DMS153 treated with DMSO at 0.1 percent for 48 hours (cell line): ENCODE data around the gene KRTAP5-11.
"Not testable (repeated sequence)": the region's sequence is repeated elsewhere in the genome, so short reads cannot be mapped to it uniquely, and the experiment has no call there.

Experiments
- DNase-seq: peaks from one replicate; lab custom pipeline; 2025; ENCODE audit not compliant: unreplicated experiment; lab: John Stamatoyannopoulos, UW

Gene KRTAP5-11

DNA sequence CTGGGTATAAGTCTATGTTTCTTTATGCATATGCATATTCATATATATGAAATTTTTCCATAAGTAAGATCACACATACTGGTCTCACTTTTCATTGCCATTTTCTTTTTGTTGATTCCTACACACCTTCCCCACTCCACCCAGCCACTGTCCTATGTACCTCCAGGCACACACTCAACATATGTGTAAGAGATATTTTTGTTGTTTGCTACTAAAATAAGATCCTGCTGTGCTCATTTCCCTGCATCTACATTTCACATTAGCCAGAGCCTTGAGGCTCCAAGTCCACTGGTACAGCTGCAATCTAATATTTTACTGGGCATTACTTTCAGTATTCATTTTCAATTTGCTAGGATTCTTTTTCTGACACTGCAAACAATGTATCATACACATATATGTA is 25.4 kb downstream of the KRTAP5-11 start:
- DNase-seq = no peak

DNA sequence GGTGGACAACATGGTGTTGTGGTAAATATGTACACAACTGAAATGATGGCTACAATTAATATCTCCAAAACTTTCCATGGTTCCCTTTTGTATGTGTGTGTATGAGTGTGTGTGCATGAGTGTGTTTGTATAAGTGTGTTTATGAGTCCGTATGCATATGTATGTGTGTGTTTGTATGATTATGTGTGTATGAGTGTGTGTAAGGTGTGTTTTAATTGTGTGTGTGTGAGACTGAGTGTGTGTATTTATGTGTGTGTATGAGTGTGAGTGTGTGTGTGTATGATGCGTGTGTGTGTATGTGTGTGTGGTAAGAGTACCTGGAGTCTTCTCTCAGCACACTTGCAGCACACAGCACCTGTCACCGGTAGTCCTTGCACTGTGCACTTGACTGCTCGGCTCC is 26.7 kb downstream of the KRTAP5-11 start:
- DNase-seq = no peak

DNA sequence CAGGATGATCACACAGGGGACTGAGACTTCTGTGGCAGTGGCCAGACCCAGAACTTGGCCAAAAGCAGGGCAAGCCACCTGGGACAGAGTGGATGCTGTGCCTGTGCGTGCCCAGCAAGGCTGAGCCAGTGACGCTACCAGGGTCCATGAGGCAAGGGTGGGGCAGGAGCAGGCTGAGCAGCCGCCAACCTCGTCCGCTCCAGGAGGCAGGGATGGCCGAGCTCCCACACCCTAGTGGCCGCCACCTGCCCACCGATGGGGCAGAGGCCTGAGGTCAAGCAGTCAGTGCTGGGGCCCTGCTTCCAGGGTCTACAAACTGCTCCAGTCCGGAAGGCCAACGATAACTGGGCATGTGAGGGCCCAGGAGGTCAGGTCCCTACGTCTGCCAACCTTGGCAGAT is 27.2 kb downstream of the KRTAP5-11 start:
- no peak for DNase-seq

DNA sequence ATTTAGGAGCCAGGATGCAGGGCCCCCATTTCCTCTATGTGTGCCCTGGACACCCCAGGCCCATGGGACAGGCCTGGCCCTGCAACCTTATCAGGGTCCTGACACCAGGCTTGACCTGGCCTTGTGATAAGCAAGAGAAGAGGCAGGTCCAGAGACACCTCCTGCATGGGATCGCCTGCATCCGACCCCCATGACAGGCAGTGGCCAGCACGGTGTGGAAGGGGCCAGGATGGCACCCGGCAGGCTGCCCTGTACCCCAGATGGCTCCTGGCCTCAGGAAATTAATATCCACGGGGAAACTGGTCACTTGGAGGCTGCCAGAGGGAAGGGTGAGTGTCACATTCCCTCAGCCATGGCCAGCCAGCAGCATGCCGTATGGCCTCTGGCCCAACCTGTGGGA is 27.7 kb downstream of the KRTAP5-11 start:
- DNase-seq = no peak

DNA sequence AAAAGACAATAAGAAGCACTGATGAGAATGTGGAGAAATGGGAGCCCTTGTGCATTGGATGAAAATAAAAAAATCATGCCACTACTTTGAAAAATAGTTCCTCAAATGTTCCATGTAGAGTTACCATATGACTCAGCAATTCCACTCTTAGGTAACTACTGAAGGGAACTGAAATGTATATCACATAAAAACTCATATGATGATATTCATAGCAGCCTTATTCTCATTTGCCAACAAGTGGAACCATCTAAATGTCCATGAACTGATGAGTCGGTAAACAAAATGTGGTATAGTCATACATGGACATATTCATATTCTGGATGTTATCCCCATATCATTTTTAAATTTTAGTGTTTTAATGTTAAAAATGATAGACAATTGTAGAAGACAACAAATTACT is 31.0 kb downstream of the KRTAP5-11 start:
- no peak for DNase-seq

DNA sequence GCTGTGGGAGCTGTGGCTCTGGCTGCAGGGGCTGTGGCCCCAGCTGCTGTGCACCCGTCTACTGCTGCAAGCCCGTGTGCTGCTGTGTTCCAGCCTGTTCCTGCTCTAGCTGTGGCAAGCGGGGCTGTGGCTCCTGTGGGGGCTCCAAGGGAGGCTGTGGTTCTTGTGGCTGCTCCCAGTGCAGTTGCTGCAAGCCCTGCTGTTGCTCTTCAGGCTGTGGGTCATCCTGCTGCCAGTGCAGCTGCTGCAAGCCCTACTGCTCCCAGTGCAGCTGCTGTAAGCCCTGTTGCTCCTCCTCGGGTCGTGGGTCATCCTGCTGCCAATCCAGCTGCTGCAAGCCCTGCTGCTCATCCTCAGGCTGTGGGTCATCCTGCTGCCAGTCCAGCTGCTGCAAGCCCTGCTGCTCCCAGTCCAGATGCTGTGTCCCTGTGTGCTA is 33.9 kb downstream of the KRTAP5-11 start:
- DNase-seq = no peak

DNA sequence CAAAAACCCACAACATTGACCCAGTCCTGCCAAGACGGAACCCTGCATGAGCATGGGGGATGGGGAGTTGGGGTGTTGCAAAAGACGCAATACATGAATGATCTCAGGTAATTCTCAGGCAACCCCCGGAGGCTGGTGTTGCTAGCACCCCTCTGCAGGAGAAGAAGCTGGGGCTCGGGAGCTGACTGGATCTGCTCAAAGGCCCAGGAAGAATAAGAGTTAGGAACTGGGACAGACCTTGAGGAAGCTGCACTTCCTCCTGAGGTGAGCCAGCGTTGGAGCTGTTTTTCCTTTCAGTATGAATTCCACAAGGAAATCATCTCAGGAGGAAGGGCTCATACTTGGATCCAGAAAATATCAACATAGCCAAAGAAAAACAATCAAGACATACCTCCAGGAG is 34.6 kb downstream of the KRTAP5-11 start, which contains the start of gene KRTAP5-9:
TSS of gene KRTAP5-9 (plus strand) at position 301 of the 400 bp plus-strand sequence. CDS start 238 bp downstream, outside the sequence.
- no peak for DNase-seq

DNA sequence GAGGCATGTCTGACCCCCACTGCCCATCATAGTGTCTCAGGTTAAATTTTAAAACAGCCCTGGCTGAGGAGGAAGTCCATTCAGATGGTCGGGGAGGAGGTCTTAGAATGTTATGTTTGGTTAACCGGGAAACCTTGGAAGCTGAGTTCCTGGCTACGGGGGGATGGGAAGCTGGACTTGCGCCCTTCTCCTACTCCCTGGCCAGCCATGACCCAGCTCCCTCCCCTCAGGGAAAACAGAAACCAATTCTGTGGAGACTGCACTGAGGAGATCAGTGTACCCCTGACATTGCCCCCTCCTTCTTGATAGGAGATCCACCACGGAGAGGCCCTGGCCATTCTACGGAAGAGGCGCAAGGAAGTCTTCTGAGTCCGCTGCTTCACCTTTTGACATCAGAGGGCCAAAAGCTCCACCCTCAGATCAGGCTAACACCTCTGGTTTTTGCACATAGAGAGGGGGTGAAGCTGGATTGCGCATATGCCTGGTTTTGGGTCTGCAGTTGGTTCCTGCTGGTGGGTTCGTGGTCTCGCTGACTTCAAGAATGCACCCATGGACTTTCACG is 37.2 kb downstream of the KRTAP5-11 start:
- DNase-seq = no peak

DNA sequence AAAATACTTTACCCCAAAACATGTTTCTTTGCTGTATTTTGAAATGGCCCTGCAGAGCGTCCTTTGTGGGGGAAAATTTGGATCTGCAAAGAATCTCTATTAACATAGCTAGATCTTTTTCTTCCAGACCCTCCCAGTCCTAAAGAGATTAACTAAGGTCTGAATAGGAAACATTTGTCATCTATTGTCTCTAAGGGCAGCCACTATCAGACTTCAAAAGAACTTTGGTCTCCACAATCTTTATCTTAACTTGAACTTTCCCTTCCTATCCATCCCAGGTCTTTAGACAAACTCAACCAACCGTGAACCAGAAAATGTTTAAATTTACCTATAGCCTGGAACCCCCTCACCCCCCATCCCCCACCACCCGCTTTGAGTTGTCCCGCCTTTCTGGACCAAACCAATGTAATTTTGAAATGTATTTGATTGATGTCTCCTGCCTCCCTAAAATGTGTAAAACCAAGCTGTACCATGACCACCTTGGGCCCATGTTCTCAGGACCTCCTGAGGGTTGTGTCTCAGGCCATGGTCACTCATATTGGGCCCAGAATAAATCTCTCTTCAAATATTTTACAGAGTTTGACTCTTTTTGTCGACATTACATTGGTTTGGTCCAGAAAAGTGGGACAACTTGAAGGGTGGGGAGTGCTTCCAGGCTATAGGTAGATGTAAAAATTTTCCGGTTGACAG is 38.0 kb downstream of the KRTAP5-11 start:
- no peak for DNase-seq

DNA sequence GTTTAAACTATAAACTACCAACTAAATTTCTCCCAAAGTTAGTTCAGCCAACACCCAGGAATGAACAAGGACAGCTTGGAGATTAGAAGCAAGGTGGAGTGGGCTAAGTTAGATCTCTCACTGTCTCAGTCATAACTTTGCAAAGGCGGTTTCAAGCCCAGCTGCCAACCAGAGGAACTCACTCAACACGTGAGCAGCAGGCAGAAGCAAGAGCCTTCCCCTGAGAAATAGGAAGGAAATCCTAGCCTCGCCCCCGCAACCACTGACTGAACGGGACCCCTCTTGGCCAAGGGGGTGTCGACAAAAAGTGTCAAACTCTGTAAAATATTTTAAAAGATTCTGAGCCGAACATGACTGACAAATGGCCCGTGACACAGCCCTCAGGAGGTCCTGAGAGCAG is 38.8 kb downstream of the KRTAP5-11 start:
- no peak for DNase-seq

DNA sequence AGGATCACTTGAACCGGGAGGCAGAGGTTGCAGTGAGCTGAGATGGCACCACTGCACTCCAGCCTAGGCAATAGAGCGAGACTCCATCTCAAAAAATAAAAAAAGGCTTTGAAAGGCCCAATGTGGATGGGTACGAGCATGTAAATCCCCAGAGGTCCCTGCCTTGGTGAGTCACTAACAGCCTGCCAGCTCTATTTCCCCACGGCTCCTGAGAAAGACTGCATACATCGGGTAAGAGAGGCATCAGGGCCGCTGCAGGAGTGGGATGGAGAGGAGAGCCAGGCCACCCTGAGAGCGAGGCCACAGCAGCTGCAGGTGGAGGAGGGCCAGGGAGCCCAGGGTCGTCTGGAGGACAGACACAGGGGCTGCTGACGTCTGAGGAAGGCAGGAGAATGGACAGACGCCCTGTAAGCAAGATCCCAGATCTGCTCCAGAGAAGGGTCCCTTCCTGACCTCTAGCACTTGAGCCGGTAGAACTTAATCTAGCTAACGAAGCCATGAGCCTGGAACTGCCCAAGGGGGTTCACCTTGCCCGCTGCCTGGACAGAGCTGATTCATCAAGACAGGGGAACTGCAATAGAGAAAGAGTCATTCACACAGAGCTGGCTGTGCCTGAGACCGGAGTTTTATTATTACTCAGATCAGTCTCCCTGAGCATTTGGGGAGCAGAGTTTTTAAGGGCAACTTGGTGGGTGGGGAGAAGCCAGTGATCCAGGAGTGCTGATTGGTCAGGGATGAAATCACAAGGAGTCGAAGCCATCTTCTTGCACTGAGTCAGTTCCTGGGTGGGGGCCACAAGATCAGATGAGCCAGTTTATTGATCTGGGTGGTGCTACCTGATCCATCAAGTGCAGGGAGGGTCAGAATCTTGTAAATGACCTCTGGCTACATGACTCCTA is 39.5 kb downstream of the KRTAP5-11 start:
- DNase-seq = no peak

DNA sequence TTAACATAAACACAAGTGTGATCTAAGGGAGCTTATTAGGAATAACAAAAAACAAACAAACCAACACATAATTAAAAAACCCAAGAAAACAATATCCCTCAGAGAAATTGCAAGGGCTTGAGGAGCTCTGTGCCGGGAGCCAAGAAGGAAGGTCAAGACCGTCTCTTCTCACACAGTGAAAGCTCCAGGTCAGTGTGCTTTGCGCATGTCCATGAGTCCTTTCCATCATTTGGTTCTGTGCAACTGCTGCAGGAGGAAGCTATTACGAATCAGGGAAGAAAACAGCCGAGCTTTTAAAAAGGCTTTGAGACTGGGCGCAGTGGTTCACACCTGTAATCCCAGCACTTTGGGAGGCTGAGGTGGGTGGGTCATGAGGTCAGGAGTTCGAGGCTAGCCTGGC is 40.3 kb downstream of the KRTAP5-11 start:
- no peak for DNase-seq

DNA sequence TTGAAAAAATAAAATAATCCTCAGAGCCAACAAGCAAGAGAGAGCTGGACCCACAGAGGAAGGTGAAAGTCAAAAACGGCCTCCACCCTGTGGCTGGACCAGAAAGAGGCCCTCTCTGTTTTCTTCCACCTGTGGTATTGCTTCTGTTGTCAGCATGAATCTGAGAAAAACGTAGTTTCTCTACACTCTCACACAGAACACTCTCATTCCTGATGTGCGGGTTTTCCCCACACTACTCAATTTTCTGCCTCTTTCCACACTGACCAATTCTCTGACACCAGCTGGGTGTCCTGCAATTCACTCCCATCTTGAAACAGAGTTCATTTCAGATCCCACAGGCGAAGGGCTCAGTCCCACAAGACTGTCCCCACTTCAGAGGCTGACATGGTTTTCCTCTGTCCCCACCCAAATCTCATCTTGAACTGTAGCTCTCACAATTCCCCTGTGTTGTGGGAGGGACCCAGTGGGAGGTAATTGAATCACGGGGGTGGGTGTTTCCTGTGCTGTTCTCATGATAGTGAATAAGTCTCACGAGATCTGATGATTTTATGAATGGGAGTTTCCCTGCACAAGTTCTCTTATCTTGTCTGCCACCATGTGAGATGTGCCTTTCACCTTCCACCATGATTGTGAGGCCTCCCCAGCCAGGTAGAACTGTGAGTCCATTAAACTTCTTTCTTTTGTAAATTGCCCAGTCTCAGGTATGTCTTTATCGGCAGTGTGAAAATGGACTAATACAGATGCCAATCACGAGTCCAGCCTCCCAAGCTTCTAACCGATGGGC is 42.0 kb downstream of the KRTAP5-11 start:
- DNase-seq = not testable (repeated sequence)

DNA sequence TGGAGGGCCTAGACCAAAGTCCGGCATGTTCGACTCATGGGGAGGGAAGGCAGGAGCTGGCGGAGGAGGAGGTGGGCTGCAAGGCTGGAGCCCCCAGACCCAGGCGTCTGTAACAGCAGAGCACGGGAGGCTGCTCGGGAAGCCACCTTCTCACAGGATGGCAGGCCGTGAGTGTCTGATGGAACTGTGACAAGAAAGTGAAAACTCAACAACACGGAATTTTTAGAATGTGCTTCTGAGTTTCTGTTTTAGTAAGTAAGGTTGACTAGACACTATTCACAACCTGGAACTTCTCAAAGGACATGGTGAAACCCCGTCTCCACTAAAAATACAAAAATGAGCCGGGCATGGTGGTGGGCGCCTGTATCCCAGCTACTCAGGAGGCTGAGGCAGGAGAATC is 42.7 kb downstream of the KRTAP5-11 start:
- not testable (repeated sequence) for DNase-seq

DNA sequence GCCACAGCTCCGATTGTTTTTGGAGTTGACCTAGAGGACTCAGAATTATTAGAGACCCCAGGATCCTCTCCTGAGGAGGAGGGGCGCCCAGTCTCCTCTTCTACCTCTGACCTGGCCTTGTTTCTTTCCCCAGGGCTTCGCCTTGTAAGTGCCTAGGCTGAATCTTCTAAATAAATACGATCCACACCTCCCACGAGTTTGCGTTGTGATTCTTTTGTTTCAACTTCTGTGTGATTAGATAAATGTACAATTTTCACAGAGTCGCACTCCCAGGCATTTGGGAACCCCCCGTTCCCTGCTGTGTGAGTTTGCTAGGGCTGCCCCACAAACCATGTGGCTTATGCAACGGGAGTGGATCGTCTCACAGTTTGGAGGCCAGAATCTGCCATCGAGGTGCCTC is 43.7 kb downstream of the KRTAP5-11 start:
- DNase-seq = no peak

DNA sequence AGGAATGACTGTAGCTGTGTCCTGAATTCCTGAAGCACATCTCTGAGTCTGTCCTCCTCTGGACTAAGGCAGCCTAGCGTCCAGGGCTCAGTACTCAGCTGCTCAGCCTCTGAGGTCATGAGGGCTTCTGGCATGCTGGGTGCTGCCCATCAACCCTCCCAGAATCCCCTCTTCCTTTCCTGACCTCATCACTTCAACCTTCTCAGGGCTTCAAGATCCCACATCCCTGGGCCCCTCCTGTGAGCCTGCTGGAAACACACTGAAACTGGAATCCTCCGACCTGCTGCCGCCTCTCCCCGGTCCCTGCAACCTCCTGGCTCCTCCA is 44.0 kb downstream of the KRTAP5-11 start:
- DNase-seq = no peak

DNA sequence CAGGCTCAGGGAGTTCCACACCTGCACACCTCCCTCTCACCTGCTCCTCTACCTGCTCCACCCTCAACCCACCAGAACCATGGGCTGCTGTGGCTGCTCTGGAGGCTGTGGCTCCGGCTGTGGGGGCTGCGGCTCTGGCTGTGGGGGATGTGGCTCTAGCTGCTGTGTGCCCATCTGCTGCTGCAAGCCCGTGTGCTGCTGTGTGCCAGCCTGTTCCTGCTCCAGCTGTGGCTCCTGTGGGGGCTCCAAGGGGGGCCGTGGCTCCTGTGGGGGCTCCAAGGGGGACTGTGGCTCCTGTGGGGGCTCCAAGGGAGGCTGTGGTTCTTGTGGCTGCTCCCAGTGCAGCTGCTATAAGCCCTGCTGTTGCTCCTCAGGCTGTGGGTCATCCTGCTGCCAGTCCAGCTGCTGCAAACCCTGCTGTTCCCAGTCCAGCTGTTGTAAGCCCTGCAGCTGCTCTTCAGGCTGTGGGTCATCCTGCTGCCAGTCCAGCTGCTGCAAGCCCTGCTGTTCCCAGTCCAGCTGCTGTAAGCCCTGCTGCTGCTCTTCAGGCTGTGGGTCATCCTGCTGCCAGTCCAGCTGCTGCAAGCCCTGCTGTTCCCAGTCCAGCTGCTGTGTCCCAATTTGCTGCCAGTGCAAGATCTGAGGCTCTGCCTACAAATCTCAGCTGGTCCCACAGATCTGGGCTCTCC is 44.6 kb downstream of the KRTAP5-11 start, which contains the start of gene KRTAP5-8:
TSS of gene KRTAP5-8 (plus strand) at position 49 of the 689 bp plus-strand sequence. CDS start at position 80, 31 bp downstream.
- DNase-seq = not testable (repeated sequence)

DNA sequence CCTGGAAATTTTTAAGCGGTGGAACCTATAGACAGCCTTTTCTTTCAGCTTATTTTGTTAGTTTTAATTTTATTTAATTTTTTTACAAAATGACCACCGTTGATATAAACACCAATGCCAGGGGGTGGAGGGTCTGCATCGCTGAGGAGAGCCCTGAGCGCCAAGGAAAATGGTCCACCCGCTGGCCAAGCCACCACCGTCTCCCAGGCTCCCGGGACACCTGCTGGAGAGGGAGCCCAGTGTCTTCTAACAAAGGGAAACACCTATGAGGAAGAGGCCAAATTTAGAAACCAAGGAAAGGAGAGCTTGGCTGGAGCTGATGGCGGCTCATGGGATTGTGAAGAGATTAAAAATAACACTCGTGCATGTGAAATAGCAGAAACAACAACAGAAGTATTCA is 45.1 kb downstream of the KRTAP5-11 start:
- no peak for DNase-seq

DNA sequence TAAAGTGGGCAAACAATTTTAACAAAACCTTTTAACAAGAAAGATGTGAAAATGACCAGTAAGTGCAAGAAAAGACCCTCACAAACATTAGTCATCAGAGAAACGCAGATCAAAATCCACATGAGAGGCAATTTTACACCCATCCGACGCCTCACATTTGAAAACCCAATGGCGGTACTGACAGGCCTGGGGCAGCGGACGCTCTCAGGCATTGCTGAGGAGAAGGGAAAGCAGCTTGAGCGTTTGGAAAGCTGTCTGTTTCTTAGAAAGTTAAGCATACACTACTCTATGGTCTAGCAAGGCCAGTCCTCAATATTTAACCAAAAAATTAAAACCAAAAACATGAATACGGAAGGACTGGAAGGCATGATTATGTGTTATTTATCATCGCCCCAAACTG is 46.9 kb downstream of the KRTAP5-11 start:
- DNase-seq = no peak
